Stimulated activated CD8-positive, alpha-beta memory T cell treated with anti-CD3 and anti-CD28 coated beads, Interleukin-15, amount 100 ng/mL, for 1 hour (primary cell): ENCODE data around the gene GPR160.
"Not testable (repeated sequence)": the region's sequence is repeated elsewhere in the genome, so short reads cannot be mapped to it uniquely, and the experiment has no call there.

Experiments
- DNase-seq: peaks from one replicate; pipeline ENCODE4 v3.0.0-alpha.2; 2020; ENCODE audit warnings: low read depth

GPR160 gene, protein sequence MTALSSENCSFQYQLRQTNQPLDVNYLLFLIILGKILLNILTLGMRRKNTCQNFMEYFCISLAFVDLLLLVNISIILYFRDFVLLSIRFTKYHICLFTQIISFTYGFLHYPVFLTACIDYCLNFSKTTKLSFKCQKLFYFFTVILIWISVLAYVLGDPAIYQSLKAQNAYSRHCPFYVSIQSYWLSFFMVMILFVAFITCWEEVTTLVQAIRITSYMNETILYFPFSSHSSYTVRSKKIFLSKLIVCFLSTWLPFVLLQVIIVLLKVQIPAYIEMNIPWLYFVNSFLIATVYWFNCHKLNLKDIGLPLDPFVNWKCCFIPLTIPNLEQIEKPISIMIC

DNA sequence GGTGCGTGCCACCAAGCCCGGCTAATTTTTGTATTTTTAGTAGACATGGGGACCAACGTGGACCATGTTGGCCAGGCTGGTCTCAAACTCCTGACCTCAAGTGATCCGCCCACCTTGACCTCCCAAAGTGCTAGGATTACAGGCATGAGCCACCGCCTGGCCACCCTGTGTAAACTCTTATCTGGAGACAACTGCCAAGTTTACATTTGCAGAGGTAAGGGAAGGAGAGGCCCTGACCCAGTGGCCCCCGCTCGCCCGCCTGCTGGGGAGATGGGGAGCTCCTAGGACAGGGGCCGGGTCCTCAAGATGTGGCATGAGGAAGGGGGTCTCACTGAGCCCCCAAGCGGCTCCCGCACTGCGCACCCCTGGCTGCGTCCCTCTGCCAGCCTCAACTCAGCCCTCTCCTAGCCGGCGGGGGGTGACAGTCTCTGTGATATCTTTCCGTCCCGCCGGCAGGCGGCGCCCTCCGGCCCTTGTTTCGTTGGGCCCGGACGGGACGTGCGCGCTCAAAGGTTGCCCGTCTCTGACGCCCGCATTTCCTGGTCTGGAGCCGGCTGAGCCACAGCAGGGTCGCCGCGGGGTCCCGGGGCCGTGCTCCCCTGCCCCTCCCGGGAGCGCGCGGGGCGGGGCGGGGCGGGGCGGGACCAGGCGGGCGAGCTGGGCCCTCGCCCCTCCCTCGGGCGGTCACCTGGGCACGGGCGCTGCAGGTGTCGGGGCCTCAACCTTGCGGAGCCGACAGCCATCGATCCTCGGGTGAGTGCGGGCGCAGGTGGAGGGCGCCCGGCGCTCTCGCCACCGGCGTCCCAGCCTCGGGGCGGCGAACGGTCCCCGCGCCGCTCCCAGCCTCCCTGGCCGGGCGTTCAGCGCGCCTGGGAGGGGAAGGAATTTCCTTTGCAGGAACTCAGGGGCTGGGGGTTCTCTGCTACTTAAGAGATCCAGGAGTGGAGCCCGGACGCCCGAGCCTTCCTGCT lies at the start of gene GPR160:
Gene GPR160 (plus strand): TSS at position 533 of the 971 bp plus-strand sequence. CDS start 45,978 bp downstream, outside the sequence.
- DNase-seq = peak; percentile 49

DNA sequence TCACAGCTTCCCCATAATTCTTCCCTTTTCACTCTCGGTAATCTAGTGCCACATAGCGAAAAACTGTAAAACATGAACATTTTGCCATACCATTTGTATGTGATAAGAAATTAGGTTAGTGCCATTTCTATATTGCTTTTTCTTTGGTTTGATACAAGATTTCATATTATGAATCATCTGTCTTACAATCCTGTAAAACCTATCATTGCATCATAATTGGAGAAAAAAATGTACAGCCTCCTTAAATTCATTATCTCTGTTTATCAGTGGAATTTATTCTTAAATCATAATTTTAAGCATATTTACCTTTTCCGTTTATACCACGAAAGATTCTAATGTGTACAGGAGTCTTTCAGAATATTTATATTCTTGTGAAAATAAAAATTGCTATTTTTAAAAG lies 47.4 kb upstream of the GPR160 start:
- no peak for DNase-seq

DNA sequence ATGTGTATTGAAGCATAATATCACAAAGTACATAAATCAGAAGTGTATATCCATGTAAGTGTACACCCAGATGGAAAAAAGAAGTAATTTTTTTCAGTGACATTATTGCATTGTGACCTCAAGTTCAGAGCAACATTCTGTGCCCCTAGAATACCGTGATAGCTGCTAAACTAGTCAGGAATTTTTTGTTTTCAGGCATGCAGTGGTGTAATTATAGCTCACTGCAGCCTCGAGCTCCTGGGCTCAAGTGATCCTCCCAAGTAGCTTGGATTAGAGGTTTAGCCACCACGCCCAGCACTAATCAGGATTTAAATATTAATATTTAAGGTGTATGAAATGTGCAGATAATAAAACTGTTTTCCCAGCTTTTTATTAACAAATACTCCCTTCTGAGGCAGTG lies 45.6 kb upstream of the GPR160 start:
- no peak for DNase-seq

DNA sequence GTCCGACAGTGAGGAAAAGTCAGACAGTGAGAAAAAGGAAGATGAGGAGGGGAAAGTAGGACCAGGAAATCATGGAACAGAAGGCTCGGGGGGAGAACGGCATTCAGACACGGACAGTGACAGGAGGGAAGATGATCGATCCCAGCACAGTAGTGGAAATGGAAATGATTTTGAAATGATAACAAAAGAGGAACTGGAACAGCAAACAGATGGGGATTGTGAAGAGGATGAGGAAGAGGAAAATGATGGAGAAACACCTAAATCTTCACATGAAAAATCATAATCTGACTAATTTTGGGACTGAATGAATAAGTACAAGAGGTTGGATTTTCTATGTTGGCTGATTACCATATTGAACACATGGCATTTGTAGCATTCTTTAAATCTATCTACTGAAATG lies 45.0 kb upstream of the GPR160 start:
- DNase-seq = no peak

DNA sequence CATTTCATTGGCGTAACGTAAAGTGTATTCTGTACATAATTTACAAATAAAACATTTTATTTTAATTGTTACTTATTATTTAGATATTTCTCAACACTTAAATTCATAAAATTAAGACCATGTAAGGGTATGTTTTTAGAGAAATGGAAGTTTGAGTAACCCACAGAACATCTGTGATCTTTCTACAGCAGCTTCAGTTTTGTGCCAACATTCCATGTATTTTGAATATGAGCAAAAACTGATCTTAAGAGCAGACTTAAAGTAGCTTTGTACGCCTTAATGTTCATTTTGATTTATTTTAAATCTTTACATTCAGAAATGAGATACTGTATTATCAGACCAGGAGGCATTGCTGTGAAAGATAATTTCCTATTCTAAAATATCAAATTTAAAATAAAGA lies 44.0 kb upstream of the GPR160 start:
- DNase-seq = no peak

DNA sequence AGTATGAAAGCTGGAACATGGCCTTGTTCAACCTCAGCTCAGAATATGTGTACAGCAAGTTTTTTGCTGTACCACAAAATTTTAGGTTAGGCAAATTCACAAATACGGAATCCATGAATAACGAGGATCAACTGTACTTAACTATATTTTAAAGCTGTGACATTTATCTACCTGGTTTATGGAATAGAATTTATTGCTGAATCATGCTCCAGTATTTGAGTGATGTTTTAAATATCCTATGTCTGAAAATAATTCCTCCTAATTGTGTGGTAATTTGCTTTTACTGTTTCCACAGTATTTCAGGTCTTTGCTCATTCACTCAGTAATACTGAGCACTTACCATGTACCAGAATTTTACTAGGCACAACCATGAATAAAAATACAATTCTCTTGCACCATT lies 41.7 kb upstream of the GPR160 start:
- DNase-seq = no peak

DNA sequence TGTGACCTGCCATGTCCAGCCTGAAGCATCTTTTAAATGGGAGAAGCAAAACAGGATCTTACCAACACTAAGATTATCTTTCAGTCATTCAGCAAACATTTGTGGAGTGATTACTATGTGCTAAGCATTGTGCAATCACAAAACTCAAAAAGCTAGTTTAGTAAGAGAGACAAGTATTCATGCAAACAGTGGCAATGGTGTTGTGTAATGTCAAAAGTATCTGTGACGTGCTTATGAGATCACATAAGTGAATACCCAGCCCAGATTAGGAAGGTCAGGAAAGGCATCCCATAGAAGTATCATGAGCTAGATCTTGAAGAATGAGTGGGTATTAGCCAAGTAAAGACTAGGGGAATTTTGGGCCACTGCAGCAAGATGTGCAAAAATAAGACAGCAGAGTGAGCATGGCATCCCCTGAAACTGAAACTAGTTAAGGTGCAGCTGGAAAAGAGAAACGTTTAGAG lies 39.1 kb upstream of the GPR160 start:
- no peak for DNase-seq

DNA sequence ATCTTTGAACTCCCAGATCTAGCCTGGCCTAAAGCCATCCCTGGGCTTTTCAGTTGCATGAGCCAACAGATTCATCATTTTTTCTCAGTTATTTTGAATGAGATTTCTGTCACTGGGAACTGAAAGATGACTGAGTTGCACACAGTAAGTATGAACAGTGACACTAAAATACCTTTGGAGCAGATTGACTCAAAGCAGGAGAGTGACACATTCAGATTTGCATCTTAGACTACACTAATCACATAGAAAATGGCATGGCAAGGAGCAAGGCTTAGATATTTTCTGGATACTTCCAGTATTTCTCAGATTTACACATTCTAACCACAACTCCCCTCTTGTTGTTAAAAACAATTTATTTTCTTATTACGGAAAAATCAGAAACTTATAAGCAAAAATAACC lies 38.4 kb upstream of the GPR160 start:
- no peak for DNase-seq

DNA sequence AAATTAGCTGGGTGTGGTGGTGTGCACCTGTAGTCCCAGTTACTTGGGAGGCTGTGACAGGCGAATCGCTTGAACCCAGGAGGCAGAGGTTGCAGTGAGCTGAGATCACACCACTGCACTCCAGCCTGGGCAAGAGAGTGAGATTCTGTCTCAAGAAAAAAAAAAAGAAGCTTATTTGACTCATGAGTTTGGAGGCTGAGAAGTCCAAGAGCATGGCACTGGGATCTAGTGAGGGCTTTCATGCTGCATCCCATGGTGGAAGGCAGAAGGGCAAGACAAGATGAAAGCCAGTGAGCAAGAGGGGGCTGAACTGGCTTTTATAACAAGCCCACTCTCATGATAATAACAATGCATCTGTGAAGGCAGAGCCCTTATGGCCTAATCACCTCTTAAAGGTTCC lies 37.7 kb upstream of the GPR160 start:
- no peak for DNase-seq

DNA sequence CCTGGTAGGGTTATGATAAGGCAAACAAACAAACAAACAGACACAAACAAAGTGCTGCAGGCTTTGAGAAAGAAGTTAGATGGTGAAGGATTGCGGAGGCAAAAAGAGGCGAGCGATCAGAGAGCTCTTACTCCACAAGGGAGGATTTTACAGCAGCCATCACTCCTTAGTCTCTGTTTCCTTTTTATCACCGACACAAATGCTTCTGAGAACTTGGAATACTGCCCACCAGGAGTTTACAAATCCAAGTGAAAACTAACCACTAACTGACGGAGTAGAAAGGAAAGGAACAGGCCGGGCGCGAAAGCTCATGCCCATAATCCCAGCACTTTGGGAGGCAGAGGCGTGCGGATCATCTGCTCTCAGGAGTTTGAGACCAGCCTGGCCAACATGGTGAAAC lies 35.6 kb upstream of the GPR160 start:
- no peak for DNase-seq

DNA sequence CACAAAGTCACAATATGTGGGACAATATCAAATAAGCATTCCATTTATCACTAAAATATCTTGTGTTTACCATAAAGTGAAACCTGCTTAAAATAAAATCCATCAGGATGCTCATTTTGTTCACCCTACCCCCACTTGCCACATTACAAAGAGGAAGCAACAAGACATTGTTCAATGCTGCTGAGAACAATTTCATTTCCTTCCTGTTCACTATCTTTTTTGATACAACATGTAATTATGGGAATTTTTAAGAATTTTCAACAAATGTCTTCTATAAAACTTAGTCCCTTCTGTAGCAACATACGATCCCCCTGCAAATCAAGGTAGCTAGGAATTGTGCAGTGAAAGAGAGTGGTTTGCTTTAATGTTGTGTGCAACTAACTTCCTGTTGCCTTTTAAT lies 34.9 kb upstream of the GPR160 start:
- no peak for DNase-seq

DNA sequence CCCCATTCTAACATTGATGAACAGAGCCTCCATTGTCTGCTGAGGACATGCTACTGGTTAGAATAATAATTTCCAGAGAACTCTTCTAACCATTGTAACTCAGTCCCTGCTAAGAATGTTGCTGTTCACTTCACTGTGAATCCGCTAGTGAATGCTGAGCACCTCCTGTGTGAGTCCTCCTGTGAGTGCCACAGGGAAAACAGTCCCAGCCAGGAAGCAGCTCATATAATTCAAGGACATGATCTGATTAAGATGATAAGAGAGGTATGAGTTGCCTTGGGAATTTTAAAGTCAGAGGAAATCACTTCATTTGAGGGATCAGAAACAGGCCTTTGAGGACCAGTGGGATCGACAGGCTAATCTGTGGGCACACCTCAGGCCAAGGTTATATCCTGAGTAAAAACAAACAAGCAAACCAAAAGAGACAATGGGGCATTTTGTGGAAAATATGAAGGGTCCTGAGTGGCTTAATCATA lies 33.9 kb upstream of the GPR160 start:
- DNase-seq = no peak

DNA sequence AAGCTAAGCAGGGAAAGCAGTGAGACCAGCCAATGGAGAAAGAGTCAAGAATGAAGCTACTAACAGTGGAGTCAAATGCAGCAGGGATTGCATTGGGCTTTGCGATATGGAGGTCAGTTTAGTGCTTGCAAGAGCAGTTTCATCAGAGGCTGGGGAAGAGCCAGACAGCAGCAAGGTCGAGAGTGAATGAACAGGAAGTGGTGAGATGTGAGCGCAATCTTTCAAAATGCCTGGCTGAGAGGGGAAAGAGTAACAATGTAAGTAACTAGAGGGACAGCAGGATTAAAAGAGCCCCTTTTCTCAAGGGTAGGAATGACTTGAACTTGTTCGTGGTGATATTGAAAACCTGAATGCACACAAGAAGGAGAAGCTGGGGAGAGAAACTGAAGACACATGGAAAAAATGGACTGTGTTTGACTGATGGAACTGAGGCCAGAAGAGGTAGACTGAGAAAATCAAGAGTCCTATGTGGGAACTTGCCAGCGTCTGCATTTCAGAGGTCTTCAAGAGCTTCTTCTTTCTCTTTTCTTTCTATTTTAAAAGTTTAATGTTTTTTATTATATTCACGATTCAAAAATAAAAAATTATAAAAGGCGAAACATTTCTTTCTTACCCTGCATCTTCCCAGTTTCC lies 30.6 kb upstream of the GPR160 start:
- no peak for DNase-seq

DNA sequence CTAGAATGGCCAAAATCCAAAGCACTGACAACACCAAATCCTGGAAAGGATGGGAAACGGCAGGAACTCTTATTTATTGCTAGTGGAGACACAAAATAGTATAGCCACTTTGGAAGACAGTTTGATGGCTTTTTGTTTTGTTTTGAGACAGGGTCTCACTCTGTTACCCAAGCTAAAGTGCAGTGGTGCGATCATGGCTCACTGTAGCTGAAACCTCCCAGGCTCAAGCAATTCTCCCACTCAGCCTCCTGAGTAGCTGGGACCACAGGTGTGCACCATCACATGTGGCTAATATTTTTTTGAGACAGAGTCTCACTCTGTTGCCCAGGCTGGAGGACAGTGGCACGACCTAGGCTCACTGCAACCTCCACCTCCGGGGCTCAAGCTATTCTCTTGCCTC lies 27.3 kb upstream of the GPR160 start:
- DNase-seq = no peak

DNA sequence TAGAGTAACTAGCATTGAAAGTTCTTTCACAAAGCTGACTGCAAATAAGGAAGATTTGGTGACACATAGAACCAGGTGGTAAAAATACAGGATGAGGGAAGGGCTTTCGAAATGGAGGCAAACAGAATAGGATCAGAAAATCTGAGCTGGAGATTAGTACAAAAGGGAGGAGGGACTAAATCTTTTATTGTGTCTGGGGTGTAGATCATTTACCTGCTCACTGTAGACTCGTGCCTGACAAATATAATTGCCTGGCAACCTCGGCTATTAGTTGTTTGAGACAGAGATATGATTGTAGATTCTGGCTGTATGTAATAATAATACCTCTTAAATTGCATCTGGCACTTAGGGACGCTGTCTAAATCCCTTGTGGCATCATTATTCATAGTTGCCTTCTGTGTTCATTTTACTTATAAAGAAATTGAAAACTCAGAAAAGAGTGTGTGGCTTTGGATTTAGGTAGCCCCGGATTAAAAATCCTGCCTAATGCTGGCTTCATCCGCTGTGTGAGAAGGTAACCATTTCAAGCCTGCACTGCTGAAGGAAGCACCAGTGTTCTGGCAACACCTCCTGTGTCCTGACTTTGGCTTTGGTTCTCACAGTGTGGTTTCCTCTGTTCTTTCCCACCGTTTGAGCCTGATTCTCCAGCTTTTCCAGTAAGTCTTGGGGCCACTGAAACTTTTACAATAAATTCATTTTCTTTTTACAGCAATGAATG lies 25.0 kb upstream of the GPR160 start:
- no peak for DNase-seq

DNA sequence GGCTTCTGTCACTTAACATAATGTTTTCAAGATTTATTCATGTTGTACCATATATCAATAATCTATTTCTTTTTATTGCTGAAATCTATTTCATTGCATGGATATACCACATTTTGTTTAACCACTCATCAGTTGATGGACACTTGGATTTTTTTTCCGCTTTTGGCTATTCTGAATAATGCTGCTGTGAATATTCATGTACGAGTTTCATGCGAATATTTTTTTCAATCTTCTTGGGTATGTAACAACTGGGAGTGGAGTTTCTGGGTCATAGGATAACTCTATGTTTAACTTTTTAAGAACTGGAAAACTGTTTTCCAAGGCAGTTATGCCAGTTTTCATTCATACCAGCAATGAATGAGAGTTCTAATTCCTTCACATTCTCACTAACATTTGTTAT lies 21.7 kb upstream of the GPR160 start:
- DNase-seq = no peak

DNA sequence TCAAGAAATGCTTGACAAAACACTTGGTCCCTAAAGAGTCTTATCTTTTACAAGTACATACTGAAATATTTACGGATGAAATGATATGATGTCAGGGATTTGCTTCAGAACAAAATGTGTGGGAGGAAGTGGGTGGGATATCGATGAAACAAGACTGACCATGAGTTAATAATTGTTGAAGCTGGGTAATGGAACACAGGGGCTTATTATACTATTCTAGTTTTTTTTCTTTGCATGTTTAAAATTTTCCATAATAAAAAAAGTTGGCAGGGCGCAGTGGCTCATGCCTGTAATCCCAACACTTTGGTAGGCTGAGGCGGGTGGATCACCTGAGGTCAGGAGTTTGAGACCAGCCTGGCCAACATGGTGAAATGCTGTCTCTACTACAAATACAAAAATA lies 18.5 kb upstream of the GPR160 start:
- not testable (repeated sequence) for DNase-seq

DNA sequence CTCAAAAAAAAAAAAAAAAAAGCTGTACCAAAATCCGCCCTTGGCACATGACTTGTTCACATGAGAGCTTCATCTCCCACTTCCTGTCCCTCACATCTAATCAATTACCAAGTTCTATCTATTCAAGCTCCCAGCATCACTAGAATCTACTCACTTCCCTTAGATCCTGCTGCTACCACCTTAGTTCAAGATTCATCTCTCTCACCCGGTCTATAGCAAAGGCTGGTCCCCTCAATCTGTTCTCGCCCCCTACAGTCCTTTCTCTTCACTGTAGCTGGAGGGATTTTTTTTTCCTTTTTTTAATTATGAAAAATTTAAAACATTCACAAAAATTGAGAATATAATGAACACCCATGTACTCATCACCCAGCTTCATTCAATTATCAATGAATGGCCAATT lies 16.7 kb upstream of the GPR160 start:
- no peak for DNase-seq

DNA sequence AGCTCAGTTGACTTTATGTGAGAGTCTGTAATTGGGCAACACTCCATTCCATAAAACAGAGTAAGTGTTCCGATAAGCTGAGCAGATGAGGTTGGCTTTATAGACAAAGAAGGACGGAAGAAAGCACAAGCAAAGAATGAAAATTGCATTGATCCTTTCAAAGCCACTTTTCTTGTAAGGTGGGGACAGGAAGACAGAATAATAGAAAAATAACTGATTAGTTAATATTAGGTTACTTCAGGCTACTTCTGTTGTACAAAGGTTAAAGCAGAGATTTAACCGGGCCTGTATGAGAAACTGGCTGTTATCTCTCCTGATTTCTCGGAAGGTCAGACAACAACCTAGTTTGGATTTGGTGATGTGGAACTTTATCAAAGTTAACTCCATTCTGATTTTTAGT lies 15.5 kb upstream of the GPR160 start:
- no peak for DNase-seq

DNA sequence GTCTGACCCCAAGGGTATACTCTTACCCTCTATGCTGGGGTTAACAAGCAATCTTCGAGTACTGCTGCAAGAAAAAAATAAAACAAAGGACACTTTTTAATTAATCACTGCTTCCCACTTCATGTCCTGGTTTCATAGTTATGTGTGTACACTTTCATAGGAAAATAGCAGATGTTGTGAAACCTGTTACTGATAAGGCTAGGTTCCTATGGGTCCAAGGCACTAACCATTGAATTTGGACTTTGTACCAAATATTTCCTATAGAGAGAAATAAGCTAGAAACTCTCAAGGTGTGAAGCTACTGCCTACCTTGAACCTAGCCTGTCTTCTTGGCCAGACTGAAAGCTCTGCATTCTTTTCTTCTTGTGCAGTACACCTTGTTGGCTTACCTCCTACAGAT lies 14.6 kb upstream of the GPR160 start:
- DNase-seq = no peak

DNA sequence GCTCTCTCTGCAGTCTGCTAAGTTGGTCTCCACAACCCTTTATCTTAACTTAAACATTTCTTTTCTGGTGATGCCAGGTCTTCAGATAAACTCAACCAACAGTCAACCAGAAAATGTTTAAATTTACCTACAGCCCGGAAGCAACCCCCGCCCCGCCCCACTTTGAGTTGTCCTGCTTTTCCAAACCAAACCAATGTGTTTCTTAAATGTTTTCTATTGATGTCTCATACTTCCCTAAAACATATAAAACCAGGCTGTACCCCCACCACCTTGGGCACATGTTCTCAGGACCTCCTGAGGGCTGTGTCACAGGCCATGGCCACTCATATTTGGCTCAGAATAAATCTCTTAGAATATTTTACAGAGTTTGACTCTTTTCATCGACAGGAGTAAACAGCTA lies 13.2 kb upstream of the GPR160 start:
- no peak for DNase-seq
